ENCODE results near the gene THAP8. TPM values are rescaled to one million over a fixed set of nuclear protein-coding genes. Genes with fewer than 3 reads are reported as not detected.

THAP8 gene
- total RNA-seq, 3 donors from 2014 or later (not counting 1 experiment from before 2014, with no cell fraction given), result 1.8 to 3.2 (median 2.8) TPM

GRCh38 chr19:36010402-36010801 lies 43.7 kb downstream of the THAP8 start:
- Histone ChIP-seq H3K27me3 (ENCODE audit: control insufficient read depth, insufficient read depth, low read length) (no peaks in the 10 kb centered on the region), H3K9me3 (ENCODE audit: control insufficient read depth, insufficient read depth, low read length) (no peaks in the 10 kb centered on the region), H3K4me1 (ENCODE audit: control insufficient read depth, insufficient read depth, low read length) (peaks cover 30% of the 10 kb centered on the region), H3K27ac (ENCODE audit: low read length) (no peak overlapping the region), H3K36me3 (ENCODE audit: control insufficient read depth, insufficient read depth, low read length) (no peaks in the 10 kb centered on the region), H3K4me3 (ENCODE audit: low read length) (no peak overlapping the region)
- Mint-ChIP-seq H3K36me3 (no peaks in the 10 kb centered on the region), H3K4me3 (peak overlapping the region; percentile 71), H3K9me3 (no peaks in the 10 kb centered on the region), H3K27me3 (ENCODE audit: low read depth in 2 of 2) (no peaks in the 10 kb centered on the region), H3K4me1 (peaks cover 34 to 47% of the 10 kb centered on the region in 2 donors), H3K27ac (peak overlapping the region in 1 of 2 donors; percentile 65)
- no peak for DNase-seq
- no peak for ATAC-seq
- TF ChIP-seq CTCF (IDR thresholded peaks at IDR 0.05), result no peak
- 95% methylated on average over 11 of the region's 11 CpGs for WGBS (ENCODE audit: insufficient coverage)
- intact Hi-C loops (cut with micrococcal nuclease), result no loop called here

GRCh38 chr19:36009633-36010379 lies 44.3 kb downstream of the THAP8 start:
- Mint-ChIP-seq H3K27ac (peak overlapping the region in 1 of 2 donors; percentile 65), H3K9me3 (no peaks in the 10 kb centered on the region), H3K36me3 (no peaks in the 10 kb centered on the region), H3K27me3 (ENCODE audit: low read depth in 2 of 2) (no peaks in the 10 kb centered on the region), H3K4me3 (peak overlapping the region; percentile 71), H3K4me1 (peaks cover 28 to 41% of the 10 kb centered on the region in 2 donors)
- TF ChIP-seq CTCF (IDR thresholded peaks at IDR 0.05), result no peak
- Histone ChIP-seq H3K27me3 (ENCODE audit: control insufficient read depth, insufficient read depth, low read length) (no peaks in the 10 kb centered on the region), H3K9me3 (ENCODE audit: control insufficient read depth, insufficient read depth, low read length) (no peaks in the 10 kb centered on the region), H3K4me1 (ENCODE audit: control insufficient read depth, insufficient read depth, low read length) (peaks cover 28% of the 10 kb centered on the region), H3K36me3 (ENCODE audit: control insufficient read depth, insufficient read depth, low read length) (no peaks in the 10 kb centered on the region), H3K27ac (ENCODE audit: low read length) (no peak overlapping the region), H3K4me3 (ENCODE audit: low read length) (no peak overlapping the region)
- intact Hi-C loops (cut with micrococcal nuclease), result no loop called here
- DNase-seq (no peak), ATAC-seq (no peak)
- WGBS (ENCODE audit: insufficient coverage), result 69% methylated on average over 15 of the region's 15 CpGs

- H3K36me3 Mint-ChIP-seq, result no peaks in the 10 kb centered on the region
- ATAC-seq, result peak in 1 of 3 donors; percentile 8
- H3K27ac Mint-ChIP-seq, result peak overlapping the region in 1 of 2 donors; percentile 65
Observed at GRCh38 chr19:36009220-36009619, 44.9 kb downstream of the THAP8 start.

More at GRCh38 chr19:36009220-36009619, 44.9 kb downstream of the THAP8 start:
- no peaks in the 10 kb centered on the region for H3K27me3 Mint-ChIP-seq (ENCODE audit: low read depth in 2 of 2)
- H3K4me3 ChIP-seq (ENCODE audit: low read length), result no peak overlapping the region
- peaks cover 22 to 38% of the 10 kb centered on the region in 2 donors for H3K4me1 Mint-ChIP-seq
- peaks cover 23% of the 10 kb centered on the region for H3K4me1 ChIP-seq (ENCODE audit: control insufficient read depth, insufficient read depth, low read length)
- H3K9me3 Mint-ChIP-seq, result no peaks in the 10 kb centered on the region
- H3K4me3 Mint-ChIP-seq, result peak overlapping the region; percentile 71
- no peak overlapping the region for H3K27ac ChIP-seq (ENCODE audit: low read length)
- 3% methylated on average over 50 of the region's 50 CpGs for whole genome bisulfite sequencing (ENCODE audit: insufficient coverage)
- no peak for TF ChIP-seq CTCF (IDR thresholded peaks at IDR 0.05)
- H3K36me3 ChIP-seq (ENCODE audit: control insufficient read depth, insufficient read depth, low read length), result no peaks in the 10 kb centered on the region
- peak; percentile 41 to 68 for DNase-seq
- intact Hi-C loops (cut with micrococcal nuclease), result no loop called here
- H3K27me3 ChIP-seq (ENCODE audit: control insufficient read depth, insufficient read depth, low read length), result no peaks in the 10 kb centered on the region
- no peaks in the 10 kb centered on the region for H3K9me3 ChIP-seq (ENCODE audit: control insufficient read depth, insufficient read depth, low read length)
